ENCODE measurements around the gene IREB2.
"Not testable (repeated sequence)": the region's sequence is repeated elsewhere in the genome, so short reads cannot be mapped to it uniquely, and the experiment has no call there.

Gene IREB2

DNA sequence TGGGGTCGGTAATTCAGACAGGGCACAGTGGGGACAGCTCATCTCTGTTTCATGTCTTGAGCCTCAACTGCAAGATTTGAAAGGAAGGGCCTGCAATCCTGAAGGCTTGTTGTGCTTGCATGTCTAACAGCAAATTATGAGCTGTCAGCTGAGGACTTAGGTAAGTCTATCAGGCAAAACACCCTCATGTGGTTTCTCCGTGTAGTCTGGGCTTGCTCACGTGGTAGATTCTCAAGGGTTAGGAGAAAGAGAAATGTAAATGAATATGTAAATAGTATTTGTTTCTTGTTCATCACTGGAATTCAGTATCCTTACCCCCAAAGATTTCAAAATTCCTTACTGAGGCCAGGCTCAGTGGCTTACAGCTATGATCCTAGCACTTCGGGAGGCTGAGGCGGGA is 39.3 kb downstream of the IREB2 start:
- no peak for DNase-seq (ENCODE audit: low spot score)

DNA sequence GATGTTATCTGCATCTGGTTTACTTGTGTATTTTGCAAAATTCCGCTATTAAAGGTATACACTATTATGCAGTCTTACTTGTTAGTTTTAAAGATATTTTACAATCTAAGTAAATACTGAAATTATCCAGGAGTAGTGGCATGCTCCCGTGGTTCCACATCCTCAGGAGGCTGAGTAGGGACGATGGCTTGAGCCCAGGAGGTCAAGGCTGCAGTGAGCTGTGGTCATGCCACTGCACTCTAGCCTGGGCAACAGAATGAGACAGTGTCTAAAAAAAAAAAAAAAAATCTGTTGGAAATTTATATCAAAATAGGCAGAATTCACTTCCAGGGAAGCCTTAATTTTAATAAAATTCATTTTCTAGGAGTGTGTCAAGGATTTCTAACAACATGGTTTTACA is 41.6 kb downstream of the IREB2 start:
- DNase-seq (ENCODE audit: low spot score) = no peak

DNA sequence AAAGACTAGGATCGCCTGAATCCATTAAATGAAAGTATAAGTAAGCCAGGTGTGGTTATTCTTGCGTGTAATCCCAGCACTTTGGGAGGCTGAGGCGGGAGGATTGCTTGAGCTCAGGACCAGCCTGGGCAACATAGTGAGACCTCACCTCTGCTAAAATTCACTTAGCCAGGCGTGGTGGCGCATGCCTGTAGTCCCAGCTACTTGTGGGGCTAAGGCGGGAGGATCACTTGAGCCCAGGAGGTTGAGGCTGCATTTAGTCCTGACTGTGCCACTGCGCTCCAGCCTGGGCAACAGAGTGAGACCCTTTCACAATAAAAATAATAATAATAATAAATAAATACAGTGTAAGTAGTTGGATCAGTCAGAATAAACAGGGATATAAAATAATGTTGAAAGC is 43.9 kb downstream of the IREB2 start:
- DNase-seq (ENCODE audit: low spot score) = no peak

DNA sequence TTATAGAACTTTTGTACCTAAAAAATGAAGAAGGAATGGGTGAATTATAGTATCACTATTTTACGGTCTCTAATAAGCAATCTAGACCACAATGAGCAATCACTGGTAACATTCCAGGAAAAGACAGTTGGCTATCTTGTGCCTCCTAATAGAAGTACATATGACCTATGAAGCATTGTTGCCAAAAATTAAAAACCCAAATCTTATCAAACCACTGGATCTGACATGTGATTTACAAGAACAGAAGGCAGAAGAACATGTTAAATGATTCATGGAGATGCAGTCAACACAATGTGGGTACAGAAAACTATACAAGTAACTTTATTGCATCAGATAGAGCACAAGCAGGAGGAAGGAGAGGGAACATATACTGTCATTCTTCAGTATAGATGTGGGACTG is 54.9 kb downstream of the IREB2 start:
- DNase-seq (ENCODE audit: low spot score) = no peak

DNA sequence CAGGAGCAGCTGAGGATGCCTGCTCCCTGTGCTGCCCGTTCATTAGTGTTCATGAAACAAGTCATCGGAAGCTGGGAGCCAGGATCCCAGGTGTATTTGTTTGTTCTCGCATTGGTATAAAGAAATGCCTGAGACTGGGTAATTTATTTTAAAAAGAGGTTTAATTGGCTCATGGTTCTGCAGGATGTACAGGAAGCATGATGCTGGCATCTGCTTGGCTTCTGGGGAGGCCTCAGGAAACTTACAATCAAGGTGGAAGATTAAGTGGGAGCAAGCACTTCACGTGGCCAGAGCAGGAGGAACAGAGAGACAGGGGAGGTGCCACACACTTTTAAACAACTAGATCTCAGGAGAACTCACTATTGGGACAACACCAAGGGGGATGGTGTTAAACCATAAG is 63.8 kb downstream of the IREB2 start:
- DNase-seq (ENCODE audit: low spot score) = no peak

DNA sequence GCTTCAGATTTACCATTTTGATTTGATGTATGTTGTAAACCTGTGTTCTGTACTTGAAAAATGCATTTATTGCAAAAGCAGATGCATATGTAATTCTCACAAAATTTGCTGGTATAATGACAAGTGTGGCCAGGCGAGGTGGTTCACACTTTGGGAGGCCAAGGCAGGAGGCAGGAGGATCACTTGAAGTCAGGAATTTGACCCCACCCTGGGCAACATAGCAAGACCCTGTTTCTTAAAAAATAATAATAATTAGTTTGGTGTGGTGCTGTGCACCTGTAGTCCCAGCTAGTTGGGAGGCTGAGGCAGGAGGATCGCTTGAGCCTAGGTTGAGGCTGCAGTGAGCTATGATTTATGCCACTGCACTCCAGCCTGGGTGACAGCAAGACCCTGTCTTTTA is 64.6 kb downstream of the IREB2 start:
- no peak for DNase-seq (ENCODE audit: low spot score)

DNA sequence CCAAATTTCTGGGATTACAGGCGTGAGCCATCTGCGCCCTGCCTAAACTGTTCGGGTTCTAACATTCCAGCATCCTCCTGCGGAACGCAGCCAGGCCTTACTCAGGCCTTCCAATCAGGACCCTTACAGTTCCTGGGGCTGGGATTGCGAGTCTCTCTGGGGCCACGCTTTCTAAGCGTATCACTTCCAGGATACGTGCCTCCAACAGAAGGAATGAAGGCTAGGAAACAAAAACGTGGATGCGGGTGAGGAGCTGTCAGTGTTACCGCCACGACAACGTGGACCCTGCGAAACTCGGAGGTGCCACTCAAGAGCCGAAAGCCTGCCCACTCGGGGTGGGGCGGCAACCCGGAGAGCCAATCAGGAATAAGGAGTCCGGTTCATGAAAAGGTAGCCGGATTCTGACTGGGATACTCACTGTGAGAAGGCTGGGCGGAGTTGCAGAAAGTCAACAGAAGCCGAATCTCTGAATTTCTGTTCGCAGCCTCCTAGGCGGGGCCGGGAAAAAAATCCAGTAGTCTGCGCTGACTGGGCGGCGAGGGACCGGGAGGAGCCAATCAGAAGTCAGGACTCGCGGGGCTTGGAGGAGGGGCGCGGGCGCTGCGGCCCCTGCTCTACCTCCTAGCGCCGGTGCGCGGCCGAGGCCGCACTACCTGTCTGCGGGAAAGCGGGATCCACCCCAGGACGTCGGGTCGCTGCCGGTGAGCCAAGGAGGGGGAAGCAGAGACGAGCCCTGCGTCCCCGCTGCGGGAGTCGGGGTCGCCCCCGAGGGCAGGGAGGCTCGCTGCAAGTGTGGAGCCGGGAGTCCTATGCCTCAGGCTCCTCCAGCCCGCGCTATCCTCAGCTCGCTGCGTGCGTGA is 69.2 kb downstream of the IREB2 start, which contains the start of gene HYKK:
TSS of gene HYKK (plus strand) at position 607 of the 860 bp plus-strand sequence. CDS start 5,512 bp downstream, outside the sequence.
- peak; percentile 96 for DNase-seq (ENCODE audit: low spot score)

DNA sequence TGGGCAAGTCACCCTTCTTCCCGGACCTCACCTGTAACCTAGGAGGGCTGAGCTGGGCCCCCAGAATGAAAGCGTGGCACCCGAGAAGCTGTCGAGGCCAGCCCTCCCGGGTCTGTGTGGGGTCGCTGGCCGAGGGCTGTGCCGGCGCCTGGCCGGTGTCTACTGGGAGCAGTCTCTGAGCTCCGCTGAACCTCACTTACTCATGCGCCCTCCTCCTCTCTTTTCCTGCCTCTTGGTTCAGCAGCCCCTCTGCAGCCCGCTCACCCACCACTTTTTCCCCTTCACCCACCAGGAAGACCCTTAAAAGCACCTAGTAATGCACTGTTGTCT is 69.8 kb downstream of the IREB2 start:
- no peak for DNase-seq (ENCODE audit: low spot score)

DNA sequence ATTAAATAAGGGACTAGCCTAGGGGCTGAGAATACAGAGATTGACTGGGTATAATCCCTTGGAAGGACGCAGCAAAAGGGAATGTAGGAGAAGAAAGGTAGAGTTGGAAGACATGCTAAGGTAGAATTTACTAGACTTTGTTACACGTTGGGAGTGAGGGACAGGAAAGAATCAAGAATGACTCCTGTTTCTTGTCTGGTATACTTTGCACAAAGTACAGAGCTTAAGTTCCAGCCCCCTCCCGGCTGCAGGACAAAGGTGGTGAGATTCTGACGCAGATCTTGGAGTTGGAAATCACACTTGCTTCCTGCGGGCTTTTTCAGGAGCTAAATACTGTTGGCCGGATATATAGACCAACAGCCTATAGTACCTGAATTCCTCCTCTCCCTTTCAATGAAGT is 70.3 kb downstream of the IREB2 start:
- DNase-seq (ENCODE audit: low spot score) = no peak

DNA sequence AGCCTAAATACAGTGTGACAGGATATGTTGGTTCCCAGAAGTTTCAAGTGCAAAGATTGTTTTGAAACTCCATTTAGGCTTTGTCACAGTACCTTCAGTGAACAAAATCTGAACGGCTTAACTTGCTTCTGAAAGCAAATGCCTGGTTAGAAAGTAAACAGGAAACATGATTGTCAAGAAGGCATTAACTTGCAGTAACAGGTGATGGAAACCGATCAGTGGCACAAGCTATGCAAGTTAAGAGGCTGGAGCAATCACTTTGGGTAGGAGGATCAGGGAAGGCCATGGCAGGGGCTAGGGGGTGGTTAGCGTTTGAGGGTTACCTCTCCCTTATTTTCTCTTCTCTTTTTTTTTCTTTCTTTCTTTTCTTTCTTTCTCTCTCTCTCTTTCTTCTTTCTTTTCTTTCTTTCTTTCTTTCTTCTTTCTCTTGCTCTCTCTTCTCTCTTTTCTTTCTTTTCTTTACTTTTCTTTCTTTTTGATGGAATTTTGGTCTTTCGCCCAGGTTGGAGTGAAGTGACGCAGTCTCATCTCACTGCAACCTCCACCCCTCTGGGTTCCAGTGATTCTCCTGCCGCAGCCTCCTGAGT is 71.8 kb downstream of the IREB2 start:
- DNase-seq (ENCODE audit: low spot score) = no peak

DNA sequence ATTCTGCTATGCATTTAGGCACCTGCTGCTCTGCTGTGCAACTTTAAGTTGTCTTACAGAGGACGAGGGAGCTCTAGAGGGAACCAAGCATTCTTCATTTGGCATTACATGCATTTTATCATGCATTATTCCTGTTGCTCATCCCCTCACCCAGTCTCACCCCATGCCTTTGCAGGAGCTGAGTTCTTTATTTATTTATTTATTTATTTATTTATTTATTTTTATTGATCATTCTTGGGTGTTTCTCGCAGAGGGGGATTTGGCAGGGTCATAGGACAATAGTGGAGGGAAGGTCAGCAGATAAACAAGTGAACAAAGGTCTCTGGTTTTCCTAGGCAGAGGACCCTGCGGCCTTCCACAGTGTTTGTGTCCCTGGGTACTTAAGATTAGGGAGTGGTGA is 82.0 kb downstream of the IREB2 start:
- not testable (repeated sequence) for DNase-seq (ENCODE audit: low spot score)

DNA sequence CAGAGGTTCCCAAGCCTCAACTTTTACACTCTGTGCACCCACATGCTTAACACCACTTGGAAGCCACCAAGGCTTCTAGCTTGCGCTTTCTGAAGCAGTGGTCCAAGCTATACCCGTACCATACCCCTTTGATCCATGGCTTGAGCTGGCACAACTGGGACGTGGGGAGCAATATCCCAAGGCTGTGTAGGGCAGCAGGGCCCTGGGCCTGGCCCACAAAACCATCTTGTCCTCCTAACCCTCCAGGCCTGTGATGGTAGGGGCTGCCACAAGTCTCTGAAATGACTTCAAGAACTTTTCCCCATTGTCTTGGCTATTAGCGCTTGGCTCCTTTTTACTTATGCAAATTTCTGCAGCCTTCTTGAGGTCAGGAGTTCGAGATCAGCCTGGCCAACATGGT is 86.2 kb downstream of the IREB2 start:
- no peak for DNase-seq (ENCODE audit: low spot score)

DNA sequence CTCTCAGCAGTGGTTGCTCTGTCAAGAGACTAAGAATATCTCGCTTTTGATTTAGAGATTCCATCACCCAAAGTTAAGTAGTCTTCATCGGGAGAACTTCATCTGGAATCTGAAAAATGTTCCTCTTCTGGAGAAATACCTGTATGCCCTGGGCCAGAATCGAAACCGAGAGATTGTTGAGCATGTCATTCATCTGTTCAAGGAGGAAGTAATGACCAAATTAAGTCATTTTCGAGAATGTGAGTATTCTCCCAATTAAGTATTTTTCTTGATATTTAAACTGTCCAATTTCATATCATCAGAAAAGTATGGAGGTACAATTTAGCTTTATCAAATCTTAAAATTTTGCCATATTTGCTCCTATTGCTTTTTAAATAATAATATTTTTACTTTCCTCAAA is 89.3 kb downstream of the IREB2 start:
- no peak for DNase-seq (ENCODE audit: low spot score)

DNA sequence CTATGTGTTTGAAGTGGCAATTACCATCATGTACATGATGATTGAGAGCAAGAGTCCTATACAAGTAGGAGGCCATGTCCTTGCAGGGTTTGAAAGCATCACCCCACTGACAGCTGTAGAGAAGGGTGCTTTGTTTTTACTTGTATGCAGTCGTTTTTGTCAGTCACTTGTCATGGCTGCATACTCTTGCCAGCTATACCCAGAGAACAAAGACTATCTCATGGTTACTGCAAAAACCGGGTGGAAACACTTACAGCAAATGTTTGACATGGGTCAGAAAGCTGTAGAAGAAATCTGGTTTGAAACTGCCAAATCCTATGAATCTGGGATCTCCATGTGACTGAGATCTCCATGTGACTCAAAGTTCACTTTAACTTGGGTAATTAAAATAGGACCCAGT is 95.3 kb downstream of the IREB2 start:
- no peak for DNase-seq (ENCODE audit: low spot score)

DNA sequence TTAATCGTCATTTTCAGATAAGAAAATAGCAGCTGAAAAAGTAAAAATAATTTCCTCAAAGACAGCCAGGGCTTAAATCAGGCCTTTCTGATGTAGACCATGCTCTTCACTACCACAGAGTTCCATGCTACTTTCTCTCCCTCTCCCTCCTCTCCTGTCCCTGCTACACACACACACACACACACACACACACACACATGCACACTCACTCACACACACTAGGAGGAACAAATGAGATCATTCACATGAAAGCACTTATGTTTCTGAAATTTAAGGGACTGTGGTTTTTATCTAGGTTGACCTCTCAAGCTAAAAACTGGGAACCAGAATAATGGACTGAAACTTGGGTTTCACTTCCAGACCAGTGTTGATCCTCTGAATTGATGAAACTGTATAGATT is 98.1 kb downstream of the IREB2 start:
- no peak for DNase-seq (ENCODE audit: low spot score)

DNA sequence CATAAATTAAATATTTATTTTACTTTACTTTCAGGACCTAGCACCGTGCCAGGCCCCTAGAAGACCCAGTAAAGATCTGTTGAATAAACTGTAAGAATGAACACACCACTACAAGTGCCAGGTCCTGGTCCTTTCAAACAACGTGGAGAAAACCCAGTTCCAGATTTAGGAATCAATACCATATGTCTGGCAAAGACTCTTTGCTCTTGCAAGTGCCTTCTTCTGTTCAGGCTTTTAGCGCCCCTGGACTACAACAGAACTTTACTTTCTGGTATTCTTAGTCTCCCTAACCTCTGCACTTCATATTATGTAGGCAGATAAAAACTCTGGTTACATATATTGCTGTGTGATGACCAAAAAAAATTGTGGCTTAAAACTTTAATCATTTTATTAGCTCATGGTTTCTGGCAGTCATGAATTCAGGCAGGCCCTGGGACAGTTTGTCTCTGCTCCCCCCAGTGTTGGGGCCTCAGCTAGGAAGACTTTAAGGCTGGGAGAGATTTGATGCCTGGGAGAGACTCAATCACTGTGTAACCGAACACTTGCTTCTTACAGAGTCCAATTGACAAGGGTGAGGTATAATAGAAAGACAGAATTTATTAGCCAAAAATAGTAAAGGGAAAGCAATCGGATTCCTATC is 99.4 kb downstream of the IREB2 start:
- DNase-seq (ENCODE audit: low spot score) = no peak

DNA sequence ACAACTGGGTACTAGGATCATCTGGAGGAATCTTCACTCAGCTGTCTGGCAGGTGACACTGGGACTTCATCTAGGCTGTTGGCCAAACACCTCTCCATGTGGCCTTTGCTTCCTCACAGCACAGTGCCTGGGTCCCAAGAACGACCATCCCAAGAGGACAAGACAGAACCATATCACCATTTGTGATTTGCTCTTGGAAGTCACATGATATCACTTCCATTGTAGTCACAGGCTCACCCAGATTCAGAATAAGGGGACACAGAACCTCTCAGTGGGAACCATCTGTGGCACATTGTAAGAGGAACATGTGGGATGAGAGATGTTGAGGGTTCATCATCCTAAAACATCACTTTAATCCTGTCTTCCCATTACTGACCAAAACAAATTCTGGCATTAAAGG is 100.3 kb downstream of the IREB2 start:
- DNase-seq (ENCODE audit: low spot score) = no peak

DNA sequence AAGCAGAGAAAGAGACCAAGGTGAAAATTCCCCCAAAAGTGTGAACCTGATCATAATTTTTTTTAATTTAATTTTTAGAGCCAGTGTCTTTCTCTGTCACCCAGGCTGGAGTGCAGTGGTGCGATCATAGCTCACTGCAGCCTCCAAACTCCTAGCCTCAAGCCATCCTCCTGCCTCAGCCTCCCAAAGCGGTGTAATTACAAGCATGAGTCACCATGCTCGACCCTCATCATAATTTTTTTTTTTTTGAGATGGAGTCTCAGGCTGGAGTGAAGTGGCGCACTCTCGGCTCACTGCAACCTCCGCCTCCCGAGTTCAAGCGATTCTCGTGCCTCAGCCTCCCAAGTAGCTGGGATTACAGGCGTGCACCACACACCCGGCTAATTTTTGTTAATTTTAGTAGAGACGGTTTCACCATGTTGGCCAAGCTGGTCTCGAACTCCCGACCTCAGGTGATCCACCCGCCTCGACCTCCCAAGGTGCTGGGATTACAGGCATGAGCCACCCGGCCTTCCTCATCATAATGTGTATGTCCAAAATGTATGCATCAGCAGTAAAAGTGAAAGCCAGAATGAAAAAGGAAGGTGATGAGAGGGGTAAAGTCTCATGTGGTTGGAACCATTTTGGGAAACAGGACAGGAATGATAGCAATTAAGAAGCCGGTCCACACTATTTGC is 101.6 kb downstream of the IREB2 start:
- DNase-seq (ENCODE audit: low spot score) = not testable (repeated sequence)

DNA sequence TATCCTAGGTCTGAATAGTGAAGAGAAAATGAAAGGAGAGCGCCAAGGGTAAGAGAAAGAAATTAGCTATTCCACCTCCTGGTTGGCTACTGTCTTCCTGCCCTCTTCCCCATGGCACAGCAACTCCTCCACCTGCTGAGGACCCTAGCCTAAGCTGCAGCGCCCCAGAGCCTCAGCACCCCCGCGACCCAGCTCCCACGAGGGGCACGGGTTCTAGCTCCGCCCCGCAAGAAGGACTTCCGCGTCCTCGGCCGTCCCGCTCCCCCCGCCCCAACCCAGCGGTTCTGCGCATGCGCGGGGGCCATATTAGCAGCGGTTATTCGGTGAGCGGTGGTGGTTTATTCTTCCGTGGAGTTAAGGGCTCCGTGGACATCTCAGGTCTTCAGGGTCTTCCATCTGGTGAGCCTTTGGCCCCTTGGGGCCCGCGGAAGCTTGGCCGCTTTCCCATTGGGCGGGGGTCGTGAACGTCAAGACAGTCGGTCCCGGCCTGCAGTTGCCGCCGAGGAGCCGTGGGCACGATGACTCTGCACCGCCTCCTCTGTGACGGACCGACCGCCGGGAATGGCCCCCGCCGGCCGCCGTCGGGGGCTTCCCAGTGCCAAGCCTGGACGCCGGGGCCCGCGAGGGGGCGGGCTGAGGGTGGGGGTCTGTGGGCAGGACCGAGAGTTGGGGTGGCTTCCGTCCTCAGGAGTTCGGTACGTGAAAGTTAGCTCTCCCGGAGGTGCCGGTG is 102.3 kb downstream of the IREB2 start, which contains the start of gene PSMA4:
TSS of gene PSMA4 (plus strand) at position 304 of the 730 bp plus-strand sequence. CDS start 1,484 bp downstream, outside the sequence.
- DNase-seq (ENCODE audit: low spot score) = peak; percentile 93

DNA sequence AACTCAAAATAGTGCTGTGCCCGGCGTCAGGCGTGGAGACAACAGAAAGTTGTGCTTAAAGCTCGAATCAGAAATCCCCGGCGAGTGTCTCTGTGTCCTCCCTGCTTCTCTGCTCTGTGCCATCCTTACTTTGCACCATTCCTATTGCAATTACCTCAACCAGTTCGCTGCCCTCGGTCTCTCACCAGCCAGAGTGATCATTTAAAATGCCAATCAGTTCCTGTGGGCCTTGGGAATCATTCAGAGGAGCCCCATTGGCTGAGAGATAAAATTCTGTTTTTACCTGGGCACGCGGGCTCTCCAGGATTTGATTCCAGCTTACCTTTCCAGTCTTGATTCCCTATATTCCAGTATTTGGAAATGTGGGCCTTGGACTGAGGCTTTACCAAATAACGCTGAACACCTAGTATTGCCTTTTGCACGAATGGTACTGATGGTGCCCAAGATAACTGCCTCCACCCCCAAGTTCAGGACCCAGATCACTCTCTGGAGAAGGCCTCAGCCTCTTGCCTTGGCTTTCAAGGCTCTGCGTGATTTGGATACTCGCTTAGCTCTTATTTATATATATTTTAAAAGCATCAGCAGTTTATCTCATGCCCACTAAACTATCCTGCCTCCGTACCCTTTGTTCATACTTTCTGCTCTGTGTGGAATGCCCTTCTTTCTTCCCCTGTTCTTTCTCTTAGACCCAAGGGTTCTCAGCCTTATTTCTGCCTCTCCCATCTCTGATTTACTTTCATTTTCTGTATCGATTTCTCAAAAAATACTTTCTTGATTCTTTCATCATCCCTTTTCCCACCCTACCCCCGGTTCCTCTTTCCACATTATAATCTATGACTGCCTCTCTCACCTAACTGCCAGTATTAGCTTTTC is 103.1 kb downstream of the IREB2 start:
- peak; percentile 9 for DNase-seq (ENCODE audit: low spot score)

DNA sequence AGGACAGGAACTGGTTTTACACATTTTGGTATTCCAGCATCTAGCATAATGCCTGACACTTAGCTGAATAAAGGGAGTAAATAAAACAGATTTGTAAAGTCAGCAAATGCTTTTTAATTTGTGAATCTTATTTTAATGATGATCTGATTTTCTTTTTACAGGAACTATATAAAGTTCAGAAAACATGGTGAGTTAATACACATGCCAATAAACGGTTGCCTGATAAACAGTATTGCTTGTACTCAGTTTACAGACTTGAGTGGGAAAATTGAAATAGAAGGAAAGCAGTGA is 103.7 kb downstream of the IREB2 start:
- no peak for DNase-seq (ENCODE audit: low spot score)

Data from hepatic stellate cell (primary cell).